ENCODE results near the gene GMNN. TPM values are rescaled to one million over a fixed set of nuclear protein-coding genes. Genes with fewer than 3 reads are reported as not detected.

GMNN gene
- total and polyA plus RNA-seq, 2 donors = 15.4 to 44.7 TPM

DNA sequence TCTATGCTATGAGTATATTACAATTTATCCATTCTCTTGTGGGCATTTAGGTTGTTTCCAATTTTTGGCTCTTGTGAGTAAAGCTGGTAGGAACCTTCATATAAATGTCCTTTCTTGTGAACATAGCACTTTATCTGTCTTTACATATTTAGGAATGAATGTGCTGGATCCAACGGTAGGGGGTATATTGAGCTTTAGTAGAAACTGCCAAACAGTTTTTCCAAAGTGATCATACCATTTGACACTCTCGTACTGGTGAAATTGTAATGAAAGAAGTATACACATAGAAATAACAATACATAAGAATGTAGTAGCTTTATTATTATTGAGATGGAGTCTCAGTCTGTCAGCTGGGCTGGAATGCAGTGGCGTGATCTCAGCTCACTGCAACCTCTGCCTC lies 54.9 kb downstream of the GMNN start:
- peaks cover 4% of the 10 kb centered on the region for H3K4me1 ChIP-seq (ENCODE audit: insufficient read depth)
- no peak overlapping the region for H3K27ac ChIP-seq (ENCODE audit: low read depth)
- WGBS = 90% methylated on average over 3 of the region's 3 CpGs
- no peak overlapping the region for H3K4me3 ChIP-seq (ENCODE audit: low read depth, low read length)
- no peaks in the 10 kb centered on the region for H3K36me3 ChIP-seq (ENCODE audit: insufficient read depth)
- no peak for DNase-seq (ENCODE audit: extremely low spot score)

DNA sequence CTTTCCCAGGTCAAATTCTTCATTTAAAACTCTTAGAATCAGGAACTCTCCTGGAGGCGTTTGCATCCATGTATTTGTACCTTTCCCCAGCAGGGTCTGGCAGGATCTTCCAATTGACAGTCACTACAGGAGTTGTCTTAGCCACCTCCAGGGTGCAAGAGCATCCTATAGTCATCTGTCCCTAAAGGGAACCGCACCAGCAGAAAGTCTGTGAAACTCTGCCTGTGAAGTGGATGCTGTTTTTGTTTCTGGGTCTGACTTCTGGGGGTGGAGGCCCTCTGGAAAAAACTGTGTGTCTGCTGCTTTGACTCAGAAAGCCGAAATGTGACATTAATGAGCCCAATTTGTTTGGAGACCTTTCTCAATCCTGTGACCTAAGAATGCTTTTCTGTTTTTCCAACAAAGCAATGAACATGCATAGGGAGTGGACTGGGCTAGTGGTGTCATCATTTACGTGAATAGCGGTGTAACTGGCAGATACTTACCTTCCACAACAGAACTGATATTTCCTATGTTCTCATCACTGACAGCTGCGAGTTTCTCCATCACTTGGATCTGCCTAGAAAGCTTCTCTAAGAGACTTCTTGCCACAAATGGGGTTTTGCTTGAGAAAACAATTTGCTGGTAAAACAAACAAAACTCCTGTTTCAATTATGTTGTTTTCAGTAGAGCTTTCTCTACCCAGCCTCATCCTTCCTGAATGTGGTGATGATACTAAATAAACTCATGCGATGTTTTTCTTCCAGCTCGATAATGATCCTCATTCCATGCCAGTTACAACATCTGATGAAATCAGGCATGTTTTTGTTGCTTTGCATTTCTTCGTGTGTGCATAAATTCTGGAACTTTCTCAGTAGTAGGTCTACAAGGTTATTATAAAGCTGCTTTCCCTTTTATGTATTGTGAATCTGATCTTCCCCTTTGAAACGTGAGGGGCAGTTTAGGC lies 57.3 kb downstream of the GMNN start:
- Histone ChIP-seq H3K27ac (ENCODE audit: low read depth) (no peak overlapping the region), H3K4me1 (ENCODE audit: insufficient read depth) (peaks cover 3% of the 10 kb centered on the region), H3K36me3 (ENCODE audit: insufficient read depth) (no peaks in the 10 kb centered on the region), H3K4me3 (ENCODE audit: low read depth, low read length) (no peak overlapping the region)
- no peak for DNase-seq (ENCODE audit: extremely low spot score)
- 73% methylated on average over 10 of the region's 10 CpGs for WGBS

DNA sequence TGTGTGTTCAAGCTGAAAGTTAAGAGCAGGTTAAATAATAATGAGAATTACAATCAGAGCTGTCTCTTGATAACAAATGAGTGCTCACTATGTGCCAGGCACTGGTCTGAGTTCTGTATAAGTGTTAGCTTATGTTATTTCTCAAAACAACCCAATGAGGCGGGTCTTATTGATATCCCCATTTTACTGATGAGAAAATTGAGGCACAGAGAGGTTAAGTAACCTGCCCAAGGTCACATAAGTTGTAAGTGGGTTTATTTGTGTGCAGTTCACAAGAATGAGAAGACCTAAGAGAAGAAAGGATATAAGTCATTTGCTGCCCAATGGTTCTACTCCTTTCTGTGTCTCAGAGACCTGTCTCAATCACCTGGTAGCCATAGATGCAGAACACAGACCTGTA lies 58.1 kb downstream of the GMNN start:
- Histone ChIP-seq H3K4me3 (ENCODE audit: low read depth, low read length) (no peak overlapping the region), H3K4me1 (ENCODE audit: insufficient read depth) (peaks cover 3% of the 10 kb centered on the region), H3K27ac (ENCODE audit: low read depth) (no peak overlapping the region), H3K36me3 (ENCODE audit: insufficient read depth) (no peaks in the 10 kb centered on the region)
- no peak for DNase-seq (ENCODE audit: extremely low spot score)
- 96% methylated on average over 1 of the region's 1 CpG for WGBS

DNA sequence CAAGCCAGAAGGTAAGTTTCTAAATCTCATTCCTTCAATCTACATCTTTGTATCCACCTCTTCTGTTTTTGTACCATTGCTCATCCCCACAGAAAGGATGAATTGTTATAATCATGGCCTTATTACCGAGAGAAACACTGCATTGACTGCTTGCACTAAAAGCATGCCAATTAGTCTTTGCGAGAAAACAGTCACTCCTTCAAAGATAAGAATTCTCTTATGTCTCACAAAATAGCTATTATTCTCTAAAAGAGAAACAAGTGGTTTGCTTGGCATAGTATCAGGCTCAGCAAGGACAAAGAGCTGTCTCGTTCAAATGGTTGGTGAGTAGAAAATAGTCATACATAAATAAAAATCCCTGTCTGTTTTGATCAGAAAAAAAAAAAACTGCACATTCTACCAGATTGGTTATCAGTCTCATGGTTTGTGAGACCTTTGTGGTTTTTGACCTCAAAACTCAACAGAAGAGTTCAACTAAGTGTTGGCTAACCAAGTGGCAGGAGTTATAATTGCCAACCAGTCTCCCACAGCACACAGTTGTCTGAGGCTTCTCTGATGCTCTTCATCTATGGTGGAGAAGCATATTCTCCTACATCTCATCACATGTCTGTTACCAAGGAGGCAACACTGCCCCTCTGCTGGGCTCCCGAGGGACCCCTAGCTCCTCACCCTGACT lies 59.1 kb downstream of the GMNN start:
- H3K36me3 ChIP-seq (ENCODE audit: insufficient read depth) = no peaks in the 10 kb centered on the region

More for the DNA sequence above, 59.1 kb downstream of the GMNN start:
- Histone ChIP-seq H3K4me1 (ENCODE audit: insufficient read depth) (peaks cover 3% of the 10 kb centered on the region), H3K4me3 (ENCODE audit: low read depth, low read length) (no peak overlapping the region), H3K27ac (ENCODE audit: low read depth) (no peak overlapping the region)
- WGBS = 88% methylated on average over 4 of the region's 4 CpGs
- no peak for DNase-seq (ENCODE audit: extremely low spot score)

Other genes starting within 250 kb of the GMNN start
- gene KIAA0319, start 128.7 kb upstream of the GMNN start, total RNA-seq = 0.26 TPM
- 0.04 TPM for gene KIAA0319, start 128.7 kb upstream of the GMNN start, polyA plus RNA-seq
- 42.2 TPM for gene TDP2, start 108.0 kb upstream of the GMNN start, total RNA-seq
- gene TDP2, start 108.0 kb upstream of the GMNN start, polyA plus RNA-seq = 29.7 TPM
- gene ACOT13, start 107.9 kb upstream of the GMNN start, total RNA-seq = 8.7 TPM
- 12.0 TPM for gene ACOT13, start 107.9 kb upstream of the GMNN start, polyA plus RNA-seq
- 85.8 TPM for gene C6orf62, start 55.8 kb upstream of the GMNN start, total RNA-seq
- gene C6orf62, start 55.8 kb upstream of the GMNN start, polyA plus RNA-seq = 38.1 TPM
- not detected for gene ARMH2, start 24.0 kb downstream of the GMNN start, total RNA-seq
- not detected for gene ARMH2, start 24.0 kb downstream of the GMNN start, polyA plus RNA-seq
- gene RIPOR2, start 161.0 kb downstream of the GMNN start, total RNA-seq = 14.1 TPM
- 7.3 TPM for gene RIPOR2, start 161.0 kb downstream of the GMNN start, polyA plus RNA-seq

All from urinary bladder (tissue), 4 donors.